B cell (primary cell): Measurements from ENCODE around the gene RBX1. TPM values are rescaled to one million over a fixed set of nuclear protein-coding genes. Genes with fewer than 3 reads are reported as not detected.
"Not testable (repeated sequence)": the region's sequence is repeated elsewhere in the genome, so short reads cannot be mapped to it uniquely, and the experiment has no call there.

Experiments
- ATAC-seq: fragments of 200-7000 bp; cut with Tn5 transposase; one replicate; pipeline ENCODE4 v1.10.0; 2021; ENCODE audit warnings: low read depth, mild to moderate bottlenecking, moderate number of reproducible peaks, moderate library complexity
- CTCF ChIA-PET: fragments of 350-600 bp; sonication (Branson Sonifier 250); formaldehyde crosslinking; loops from one replicate; lab custom pipeline; 2021; ENCODE audit warnings: antibody characterized with exemption, inconsistent platforms; lab: Charles Lee
- POLR2A ChIA-PET: fragments of 350-600 bp; sonication (Branson Sonifier 250); formaldehyde crosslinking; loops from one replicate; lab custom pipeline; 2021; ENCODE audit warnings: antibody characterized with exemption; lab: Charles Lee
- DNase-seq: peaks from one replicate; pipeline ENCODE4 v3.0.0; 2013
- H2AFZ ChIP-seq: 2 replicates; pipeline ENCODE4 v1.6.1; 2012; ENCODE audit warnings: mild to moderate bottlenecking, low read depth, low read length; ENCODE audit not compliant: insufficient read depth, poor library complexity, severe bottlenecking
- H3K27ac ChIP-seq, 2 donors: 1 replicate in 1 of 2; 2 replicates in 1 of 2; pipeline ENCODE4 v1.5.1; 2012 to 2013; ENCODE audit warnings: low read length in 2 of 2, mild to moderate bottlenecking in 2 of 2, moderate library complexity in 1 of 2
- H3K27me3 ChIP-seq, 4 experiments: fragments of 200-600 bp in 1 of 4; sonication (generic) in 1 of 4; replicated peaks in 1 of 4; 1 replicate in 2 of 4; 2 replicates in 2 of 4; pipeline versions ENCODE4 v1.6.1 to v1.7.0; 2013 to 2016; ENCODE audit warnings: low read length in 3 of 4, mild to moderate bottlenecking in 2 of 4, mixed read lengths in 1 of 4, moderate library complexity in 1 of 4; ENCODE audit not compliant: insufficient read depth in 4 of 4, control insufficient read depth in 3 of 4; ENCODE audit errors: control extremely low read depth in 1 of 4
- H3K36me3 ChIP-seq, 2 experiments: replicated peaks in 1 of 2; 1 replicate in 1 of 2; 2 replicates in 1 of 2; pipeline versions ENCODE4 v1.6.1 to v1.7.1; 2013; ENCODE audit warnings: low read length in 1 of 2; ENCODE audit not compliant: insufficient read depth in 2 of 2, control insufficient read depth in 1 of 2; ENCODE audit errors: control extremely low read depth in 1 of 2, extremely low read depth in 1 of 2
- H3K4me1 ChIP-seq, 2 donors: fragments of 200-600 bp in 1 of 2; sonication (generic) in 1 of 2; 1 replicate in 1 of 2; 2 replicates in 1 of 2; pipeline versions ENCODE4 v1.5.1 to v1.6.1; 2013 to 2017; ENCODE audit warnings: low read length in 2 of 2; ENCODE audit not compliant: control insufficient read depth in 2 of 2, insufficient read depth in 2 of 2
- H3K4me2 ChIP-seq: replicated peaks from 2 replicates; pipeline ENCODE3; 2012; ENCODE audit warnings: mild to moderate bottlenecking, low read depth, low read length; ENCODE audit not compliant: poor library complexity, severe bottlenecking
- H3K4me3 ChIP-seq, 5 experiments: fragments of 200-600 bp in 1 of 5; sonication (generic) in 1 of 5; 1 replicate in 3 of 5; 2 replicates in 2 of 5; pipeline versions ENCODE4 v1.5.1 to v1.7.0; 2011 to 2016; ENCODE audit warnings: low read length in 4 of 5, mild to moderate bottlenecking in 4 of 5, low read depth in 2 of 5, control low read depth in 1 of 5, moderate library complexity in 1 of 5; ENCODE audit not compliant: insufficient read depth in 1 of 5; ENCODE audit errors: control extremely low read depth in 1 of 5, extremely low read depth in 1 of 5
- H3K79me2 ChIP-seq: fragments of 200-600 bp; sonication (generic); one replicate; pipeline ENCODE4 v1.6.0; 2016; ENCODE audit warnings: low read length; ENCODE audit not compliant: control insufficient read depth, insufficient read depth
- H3K9ac ChIP-seq: fragments of 200-600 bp; sonication (generic); 2 replicates; pipeline ENCODE4 v1.6.1; 2017; ENCODE audit warnings: mild to moderate bottlenecking, low read length, moderate library complexity
- H3K9me3 ChIP-seq, 3 donors: one replicate each; pipeline versions ENCODE4 v1.6.1 to v1.7.1; 2013; ENCODE audit warnings: low read length in 2 of 3; ENCODE audit not compliant: control insufficient read depth in 2 of 3, insufficient read depth in 1 of 3; ENCODE audit errors: control extremely low read depth in 1 of 3
- H4K20me1 ChIP-seq: 2 replicates; pipeline ENCODE4 v1.6.0; 2012; ENCODE audit warnings: mild to moderate bottlenecking, low read length; ENCODE audit not compliant: insufficient read depth, control insufficient read depth, poor library complexity, severe bottlenecking
- H3K27ac Mint-ChIP-seq: one replicate; pipeline ENCODE4 v1.8.0; 2021; ENCODE audit warnings: mixed read lengths
- H3K27me3 Mint-ChIP-seq: one replicate; pipeline ENCODE4 v1.8.0; 2021; ENCODE audit warnings: mixed read lengths
- H3K4me1 Mint-ChIP-seq: one replicate; pipeline ENCODE4 v1.8.0; 2021; ENCODE audit warnings: mixed read lengths
- H3K4me3 Mint-ChIP-seq: one replicate; pipeline ENCODE4 v1.8.0; 2021; ENCODE audit warnings: mixed read lengths
- H3K9me3 Mint-ChIP-seq: one replicate; pipeline ENCODE4 v1.8.0; 2022; ENCODE audit warnings: mixed read lengths; ENCODE audit not compliant: insufficient read depth
- EZH2 ChIP-seq: IDR thresholded peaks from 2 replicates; pipeline ENCODE4 v1.6.1; 2012; ENCODE audit warnings: borderline replicate concordance, low read depth, mild to moderate bottlenecking, moderate library complexity, low read length; ENCODE audit not compliant: insufficient read depth, poor library complexity, severe bottlenecking
- WGBS: methylation state at CpG from one replicate; pipeline ENCODE4 v1.1.5; 2013; ENCODE audit warnings: missing lambda C conversion rate; ENCODE audit not compliant: insufficient coverage; 5-methylcytosine and 5-hydroxymethylcytosine counted together
- intact Hi-C: fragments of 100-400 bp; cut with micrococcal nuclease; formaldehyde crosslinking; loops from one replicate; pipeline ENCODE4 v1.10.0; 2022
- polyA plus RNA-seq: library from polyadenylated mRNA; depleted of rRNA; stranded (reverse); fragments of >200 nt; gene quantifications from 2 replicates; pipeline ENCODE4 v1.2.3, GENCODE V29; 2012
- total RNA-seq, 2 donors: library from RNA; stranded (reverse); fragments of 120-200 nt in 1 of 2; gene quantifications; 1 replicate in 1 of 2; 2 replicates in 1 of 2; pipeline versions ENCODE4 v1.2.3 to v1.2.4, GENCODE V29; 2013 to 2022
- TF ChIP-seq, protein P1 (sequence below): fragments of 200-600 bp; IDR thresholded peaks from one replicate; pipeline ENCODE4 v1.8.0; 2022; ENCODE audit warnings: antibody characterized with exemption, mild to moderate bottlenecking

RBX1 gene
- total and polyA plus RNA-seq, 2 donors (not counting 1 experiment from before 2014, with no cell fraction given), result 26.8 to 50.7 TPM

GRCh38 chr22:41000941-41001721 is 50.0 kb downstream of the RBX1 start:
- CTCF ChIA-PET, result interaction anchor here (0.7 to 1.6 kb wide), 3 partner anchors 67 to 653 kb away, joined by 3 to 5 read pairs (median 4); no protein-coding TSS in a partner anchor
- no peak overlapping the region for H3K27ac ChIP-seq
- H2AFZ ChIP-seq, result no peak overlapping the region
- Mint-ChIP-seq H3K9me3 (peaks cover 2% of the 10 kb centered on the region), H3K4me3 (no peak overlapping the region), H3K27ac (no peak overlapping the region), H3K4me1 (no peaks in the 10 kb centered on the region), H3K27me3 (no peaks in the 10 kb centered on the region)
- POLR2A ChIA-PET, result interaction anchor here (0.6 kb wide), 1 partner anchor 114 kb away, joined by 4 read pairs; no protein-coding TSS in a partner anchor
- H3K27me3 ChIP-seq, result no peaks in the 10 kb centered on the region
- ATAC-seq, result no peak
- no peaks in the 10 kb centered on the region for H3K36me3 ChIP-seq
- WGBS, result 94% methylated on average over 7 of the region's 9 CpGs
- TF ChIP-seq, protein P1, sequence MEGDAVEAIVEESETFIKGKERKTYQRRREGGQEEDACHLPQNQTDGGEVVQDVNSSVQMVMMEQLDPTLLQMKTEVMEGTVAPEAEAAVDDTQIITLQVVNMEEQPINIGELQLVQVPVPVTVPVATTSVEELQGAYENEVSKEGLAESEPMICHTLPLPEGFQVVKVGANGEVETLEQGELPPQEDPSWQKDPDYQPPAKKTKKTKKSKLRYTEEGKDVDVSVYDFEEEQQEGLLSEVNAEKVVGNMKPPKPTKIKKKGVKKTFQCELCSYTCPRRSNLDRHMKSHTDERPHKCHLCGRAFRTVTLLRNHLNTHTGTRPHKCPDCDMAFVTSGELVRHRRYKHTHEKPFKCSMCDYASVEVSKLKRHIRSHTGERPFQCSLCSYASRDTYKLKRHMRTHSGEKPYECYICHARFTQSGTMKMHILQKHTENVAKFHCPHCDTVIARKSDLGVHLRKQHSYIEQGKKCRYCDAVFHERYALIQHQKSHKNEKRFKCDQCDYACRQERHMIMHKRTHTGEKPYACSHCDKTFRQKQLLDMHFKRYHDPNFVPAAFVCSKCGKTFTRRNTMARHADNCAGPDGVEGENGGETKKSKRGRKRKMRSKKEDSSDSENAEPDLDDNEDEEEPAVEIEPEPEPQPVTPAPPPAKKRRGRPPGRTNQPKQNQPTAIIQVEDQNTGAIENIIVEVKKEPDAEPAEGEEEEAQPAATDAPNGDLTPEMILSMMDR, result no peak
- no peak for TF ChIP-seq EZH2
- no peaks in the 10 kb centered on the region for H3K79me2 ChIP-seq
- no peak overlapping the region for H3K4me3 ChIP-seq
- H3K4me2 ChIP-seq, result no peak overlapping the region
- H3K4me1 ChIP-seq, result no peaks in the 10 kb centered on the region
- no peak overlapping the region for H3K9ac ChIP-seq
- intact Hi-C loops, result no loop called here
- H3K9me3 ChIP-seq, result no peaks in the 10 kb centered on the region
- no peak for DNase-seq
- H4K20me1 ChIP-seq, result no peaks in the 10 kb centered on the region

DNA sequence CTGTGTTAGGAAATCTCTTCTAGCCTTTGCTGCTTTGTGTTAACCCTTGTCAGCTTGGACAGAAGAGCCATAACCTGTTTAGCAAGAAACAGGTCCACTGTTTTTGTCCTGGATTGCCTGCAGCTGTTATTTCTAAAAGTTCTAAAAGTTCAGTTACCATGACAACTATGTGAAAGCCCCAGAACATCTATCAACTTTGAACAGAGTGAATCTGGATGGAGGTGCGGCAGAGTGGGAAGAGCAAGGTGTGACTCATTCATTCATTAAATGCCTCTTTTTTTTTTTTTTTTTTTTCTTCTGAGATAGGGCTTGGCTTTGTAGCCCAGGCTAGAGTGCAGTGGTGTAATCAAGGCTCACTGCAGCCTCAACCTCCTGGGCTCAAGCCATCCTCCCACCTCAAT is 50.5 kb downstream of the RBX1 start:
- Mint-ChIP-seq H3K27me3 (no peaks in the 10 kb centered on the region), H3K9me3 (peaks cover 2% of the 10 kb centered on the region), H3K4me1 (no peaks in the 10 kb centered on the region), H3K4me3 (no peak overlapping the region), H3K27ac (no peak overlapping the region)
- ChIA-PET POLR2A (interaction anchor here (0.6 kb wide), 1 partner anchor 113 kb away, joined by 4 read pairs; no protein-coding TSS in a partner anchor), CTCF (interaction anchor here (0.7 to 1.6 kb wide), 3 partner anchors 66 to 653 kb away, joined by 3 to 5 read pairs (median 4); no protein-coding TSS in a partner anchor)
- H3K4me2 ChIP-seq, result no peak overlapping the region
- no peaks in the 10 kb centered on the region for H3K9me3 ChIP-seq
- ATAC-seq, result no peak
- TF ChIP-seq EZH2, result no peak
- TF ChIP-seq, protein P1, result no peak
- H3K4me3 ChIP-seq, result no peak overlapping the region
- no peak overlapping the region for H2AFZ ChIP-seq
- H3K36me3 ChIP-seq, result no peaks in the 10 kb centered on the region
- no peak overlapping the region for H3K9ac ChIP-seq
- H3K79me2 ChIP-seq, result no peaks in the 10 kb centered on the region
- no peak for DNase-seq
- intact Hi-C loops, result no loop called here
- H3K4me1 ChIP-seq, result no peaks in the 10 kb centered on the region
- no peaks in the 10 kb centered on the region for H3K27me3 ChIP-seq
- H3K27ac ChIP-seq, result no peak overlapping the region
- H4K20me1 ChIP-seq, result no peaks in the 10 kb centered on the region
- WGBS, result no CpG with 5 or more reads among the region's 1 CpG

- POLR2A ChIA-PET, H3K36me3 ChIP-seq, DNase-seq, ATAC-seq, H3K27me3 ChIP-seq, H3K9ac ChIP-seq, H3K27ac Mint-ChIP-seq, H2AFZ ChIP-seq, CTCF ChIA-PET, H3K27ac ChIP-seq, H3K4me3 ChIP-seq, H4K20me1 ChIP-seq, H3K9me3 ChIP-seq, H3K9me3 Mint-ChIP-seq, H3K27me3 Mint-ChIP-seq, H3K4me2 ChIP-seq, H3K4me1 Mint-ChIP-seq, H3K79me2 ChIP-seq, H3K4me3 Mint-ChIP-seq, intact Hi-C loops, H3K4me1 ChIP-seq: not testable (repeated sequence)
- 97% methylated on average over 8 of the region's 11 CpGs for WGBS
These were observed 51.2 kb downstream of the RBX1 start for GRCh38 chr22:41002386-41002785.
